ENCODE results near the gene FAM9B.
"Not testable (repeated sequence)": the region's sequence is repeated elsewhere in the genome, so short reads cannot be mapped to it uniquely, and the experiment has no call there.

The FAM9B gene

GRCh38 chrX:9038244-9038643 lies 4.3 kb upstream of the FAM9B start:
- no peaks in the 10 kb centered on the region for H3K27me3 ChIP-seq (ENCODE audit: low read depth, low read length)
- H3K27ac ChIP-seq (ENCODE audit: low read length): no peak overlapping the region
- H3K9me3 ChIP-seq (ENCODE audit: control insufficient read depth in 1 of 2, low read length in 2 of 2): no peaks in the 10 kb centered on the region
- H3K36me3 ChIP-seq (ENCODE audit: control insufficient read depth in 1 of 2, insufficient read depth in 2 of 2, low read length in 2 of 2): no peaks in the 10 kb centered on the region
- no peak overlapping the region for H3K4me3 ChIP-seq (ENCODE audit: low read depth in 1 of 2, low read length in 2 of 2)
- H3K4me1 ChIP-seq (ENCODE audit: control insufficient read depth in 1 of 2, insufficient read depth in 2 of 2, low read length in 2 of 2): no peaks in the 10 kb centered on the region

- H3K27me3 ChIP-seq (ENCODE audit: low read depth, low read length): no peaks in the 10 kb centered on the region
- H3K4me3 ChIP-seq (ENCODE audit: low read depth in 1 of 2, low read length in 2 of 2): no peak overlapping the region
- H3K4me1 ChIP-seq (ENCODE audit: control insufficient read depth in 1 of 2, insufficient read depth in 2 of 2, low read length in 2 of 2): no peaks in the 10 kb centered on the region
- H3K36me3 ChIP-seq (ENCODE audit: control insufficient read depth in 1 of 2, insufficient read depth in 2 of 2, low read length in 2 of 2): no peaks in the 10 kb centered on the region
- no peaks in the 10 kb centered on the region for H3K9me3 ChIP-seq (ENCODE audit: control insufficient read depth in 1 of 2, low read length in 2 of 2)
- H3K27ac ChIP-seq (ENCODE audit: low read length): no peak overlapping the region
Measured at GRCh38 chrX:9037296-9037695, 3.4 kb upstream of the FAM9B start.

GRCh38 chrX:9033586-9033985 lies 341 bp downstream of the FAM9B start:
- no peak overlapping the region for H3K27ac ChIP-seq (ENCODE audit: low read length)
- no peaks in the 10 kb centered on the region for H3K9me3 ChIP-seq (ENCODE audit: control insufficient read depth in 1 of 2, low read length in 2 of 2)
- H3K27me3 ChIP-seq (ENCODE audit: low read depth, low read length): no peaks in the 10 kb centered on the region
- no peak overlapping the region for H3K4me3 ChIP-seq (ENCODE audit: low read depth in 1 of 2, low read length in 2 of 2)
- no peaks in the 10 kb centered on the region for H3K4me1 ChIP-seq (ENCODE audit: control insufficient read depth in 1 of 2, insufficient read depth in 2 of 2, low read length in 2 of 2)
- no peaks in the 10 kb centered on the region for H3K36me3 ChIP-seq (ENCODE audit: control insufficient read depth in 1 of 2, insufficient read depth in 2 of 2, low read length in 2 of 2)

- H3K27ac ChIP-seq (ENCODE audit: low read length): no peak overlapping the region
- H3K4me3 ChIP-seq (ENCODE audit: low read depth in 1 of 2, low read length in 2 of 2): no peak overlapping the region
- no peaks in the 10 kb centered on the region for H3K27me3 ChIP-seq (ENCODE audit: low read depth, low read length)
- H3K4me1 ChIP-seq (ENCODE audit: control insufficient read depth in 1 of 2, insufficient read depth in 2 of 2, low read length in 2 of 2): no peaks in the 10 kb centered on the region
- H3K9me3 ChIP-seq (ENCODE audit: control insufficient read depth in 1 of 2, low read length in 2 of 2): no peaks in the 10 kb centered on the region
- no peaks in the 10 kb centered on the region for H3K36me3 ChIP-seq (ENCODE audit: control insufficient read depth in 1 of 2, insufficient read depth in 2 of 2, low read length in 2 of 2)
Measured at GRCh38 chrX:9033179-9033578, 748 bp downstream of the FAM9B start.

- no peak overlapping the region for H3K27ac ChIP-seq (ENCODE audit: low read length)
- no peaks in the 10 kb centered on the region for H3K36me3 ChIP-seq (ENCODE audit: control insufficient read depth in 1 of 2, insufficient read depth in 2 of 2, low read length in 2 of 2)
- H3K9me3 ChIP-seq (ENCODE audit: control insufficient read depth in 1 of 2, low read length in 2 of 2): no peaks in the 10 kb centered on the region
- no peak overlapping the region for H3K4me3 ChIP-seq (ENCODE audit: low read depth in 1 of 2, low read length in 2 of 2)
- H3K27me3 ChIP-seq (ENCODE audit: low read depth, low read length): no peaks in the 10 kb centered on the region
- H3K4me1 ChIP-seq (ENCODE audit: control insufficient read depth in 1 of 2, insufficient read depth in 2 of 2, low read length in 2 of 2): no peaks in the 10 kb centered on the region
Measured at GRCh38 chrX:9023293-9023692, 10.6 kb downstream of the FAM9B start.

GRCh38 chrX:9019151-9019550 lies 14.8 kb downstream of the FAM9B start:
- H3K27me3 ChIP-seq (ENCODE audit: low read depth, low read length): no peaks in the 10 kb centered on the region
- no peaks in the 10 kb centered on the region for H3K36me3 ChIP-seq (ENCODE audit: control insufficient read depth in 1 of 2, insufficient read depth in 2 of 2, low read length in 2 of 2)
- no peak overlapping the region for H3K4me3 ChIP-seq (ENCODE audit: low read depth in 1 of 2, low read length in 2 of 2)
- H3K9me3 ChIP-seq (ENCODE audit: control insufficient read depth in 1 of 2, low read length in 2 of 2): no peaks in the 10 kb centered on the region
- no peak overlapping the region for H3K27ac ChIP-seq (ENCODE audit: low read length)
- no peaks in the 10 kb centered on the region for H3K4me1 ChIP-seq (ENCODE audit: control insufficient read depth in 1 of 2, insufficient read depth in 2 of 2, low read length in 2 of 2)

- H3K4me1 ChIP-seq (ENCODE audit: control insufficient read depth in 1 of 2, insufficient read depth in 2 of 2, low read length in 2 of 2); H3K9me3 ChIP-seq (ENCODE audit: control insufficient read depth in 1 of 2, low read length in 2 of 2); H3K27me3 ChIP-seq (ENCODE audit: low read depth, low read length); H3K4me3 ChIP-seq (ENCODE audit: low read depth in 1 of 2, low read length in 2 of 2); H3K36me3 ChIP-seq (ENCODE audit: control insufficient read depth in 1 of 2, insufficient read depth in 2 of 2, low read length in 2 of 2); H3K27ac ChIP-seq (ENCODE audit: low read length): not testable (repeated sequence)
Measured at GRCh38 chrX:9018332-9018731, 15.6 kb downstream of the FAM9B start.

- Histone ChIP-seq H3K27ac (ENCODE audit: low read length) (no peak overlapping the region), H3K4me3 (ENCODE audit: low read depth in 1 of 2, low read length in 2 of 2) (no peak overlapping the region), H3K27me3 (ENCODE audit: low read depth, low read length) (no peaks in the 10 kb centered on the region), H3K9me3 (ENCODE audit: control insufficient read depth in 1 of 2, low read length in 2 of 2) (no peaks in the 10 kb centered on the region), H3K4me1 (ENCODE audit: control insufficient read depth in 1 of 2, insufficient read depth in 2 of 2, low read length in 2 of 2) (no peaks in the 10 kb centered on the region), H3K36me3 (ENCODE audit: control insufficient read depth in 1 of 2, insufficient read depth in 2 of 2, low read length in 2 of 2) (no peaks in the 10 kb centered on the region)
Measured at GRCh38 chrX:9003041-9003440, 30.9 kb downstream of the FAM9B start.

- H3K9me3 ChIP-seq (ENCODE audit: control insufficient read depth in 1 of 2, low read length in 2 of 2): no peaks in the 10 kb centered on the region
- no peak overlapping the region for H3K27ac ChIP-seq (ENCODE audit: low read length)
- H3K36me3 ChIP-seq (ENCODE audit: control insufficient read depth in 1 of 2, insufficient read depth in 2 of 2, low read length in 2 of 2): no peaks in the 10 kb centered on the region
- H3K4me1 ChIP-seq (ENCODE audit: control insufficient read depth in 1 of 2, insufficient read depth in 2 of 2, low read length in 2 of 2): no peaks in the 10 kb centered on the region
- H3K27me3 ChIP-seq (ENCODE audit: low read depth, low read length): no peaks in the 10 kb centered on the region
- no peak overlapping the region for H3K4me3 ChIP-seq (ENCODE audit: low read depth in 1 of 2, low read length in 2 of 2)
Measured at GRCh38 chrX:8988446-8988845, 45.5 kb downstream of the FAM9B start.

- H3K27ac ChIP-seq (ENCODE audit: low read length): no peak overlapping the region
- H3K4me3 ChIP-seq (ENCODE audit: low read depth in 1 of 2, low read length in 2 of 2): no peak overlapping the region
- H3K36me3 ChIP-seq (ENCODE audit: control insufficient read depth in 1 of 2, insufficient read depth in 2 of 2, low read length in 2 of 2): no peaks in the 10 kb centered on the region
- H3K4me1 ChIP-seq (ENCODE audit: control insufficient read depth in 1 of 2, insufficient read depth in 2 of 2, low read length in 2 of 2): no peaks in the 10 kb centered on the region
- H3K27me3 ChIP-seq (ENCODE audit: low read depth, low read length): no peaks in the 10 kb centered on the region
- no peaks in the 10 kb centered on the region for H3K9me3 ChIP-seq (ENCODE audit: control insufficient read depth in 1 of 2, low read length in 2 of 2)
Measured at GRCh38 chrX:8987672-8988250, 46.2 kb downstream of the FAM9B start.

GRCh38 chrX:8984231-8984630 lies 49.7 kb downstream of the FAM9B start:
- Histone ChIP-seq H3K36me3 (ENCODE audit: control insufficient read depth in 1 of 2, insufficient read depth in 2 of 2, low read length in 2 of 2) (no peaks in the 10 kb centered on the region), H3K4me1 (ENCODE audit: control insufficient read depth in 1 of 2, insufficient read depth in 2 of 2, low read length in 2 of 2) (no peaks in the 10 kb centered on the region), H3K4me3 (ENCODE audit: low read depth in 1 of 2, low read length in 2 of 2) (no peak overlapping the region), H3K27ac (ENCODE audit: low read length) (no peak overlapping the region), H3K27me3 (ENCODE audit: low read depth, low read length) (no peaks in the 10 kb centered on the region), H3K9me3 (ENCODE audit: control insufficient read depth in 1 of 2, low read length in 2 of 2) (no peaks in the 10 kb centered on the region)

GRCh38 chrX:8981723-8982122 lies 52.2 kb downstream of the FAM9B start:
- no peaks in the 10 kb centered on the region for H3K27me3 ChIP-seq (ENCODE audit: low read depth, low read length)
- H3K27ac ChIP-seq (ENCODE audit: low read length): no peak overlapping the region
- H3K4me3 ChIP-seq (ENCODE audit: low read depth in 1 of 2, low read length in 2 of 2): no peak overlapping the region
- H3K4me1 ChIP-seq (ENCODE audit: control insufficient read depth in 1 of 2, insufficient read depth in 2 of 2, low read length in 2 of 2): no peaks in the 10 kb centered on the region
- H3K9me3 ChIP-seq (ENCODE audit: control insufficient read depth in 1 of 2, low read length in 2 of 2): no peaks in the 10 kb centered on the region
- no peaks in the 10 kb centered on the region for H3K36me3 ChIP-seq (ENCODE audit: control insufficient read depth in 1 of 2, insufficient read depth in 2 of 2, low read length in 2 of 2)
